Muscle of back (tissue), 13 donors: ENCODE data around the gene E2F1. TPM values are rescaled to one million over a fixed set of nuclear protein-coding genes. Genes with fewer than 3 reads are reported as not detected.

Experiments
- DNase-seq, 3 donors: peaks; one replicate each; pipeline versions ENCODE4 v3.0.0 to v3.0.0-alpha.2; 2013
- long read RNA-seq, 9 donors: transcript quantifications; one replicate each; lab custom pipeline, GENCODE V29; 2026
- polyA plus RNA-seq, 10 donors: library from polyadenylated mRNA; unstranded; fragments of 120-200 nt; gene quantifications; one replicate each; pipeline ENCODE4 v1.2.1, GENCODE V29; 2013; ENCODE audit not compliant: insufficient read length in 10 of 10

Gene E2F1
- polyA plus RNA-seq, result 10 to 100 TPM in 5 of 10 donors, 1 to 10 TPM in 5; 9.2 to 16.5 (median 10.6) TPM
- long read RNA-seq, donor 1, partial matches to known transcripts, result 0 of 1 reads
- long read RNA-seq, donor 1, other reads (novel, unspliced or antisense), result 0 of 1 reads
- long read RNA-seq, donor 2, partial matches to known transcripts, result 0 of 2 reads
- long read RNA-seq, donor 2, other reads (novel, unspliced or antisense), result 0 of 2 reads
- long read RNA-seq, donor 3, result 0 reads
- long read RNA-seq, donor 4, partial matches to known transcripts, result 0 of 3 reads
- long read RNA-seq, donor 4, other reads (novel, unspliced or antisense), result 0 of 3 reads
- long read RNA-seq, donor 5, partial matches to known transcripts, result 0 of 1 reads
- long read RNA-seq, donor 5, other reads (novel, unspliced or antisense), result 0 of 1 reads
- long read RNA-seq, donor 6, partial matches to known transcripts, result 0 of 2 reads
- long read RNA-seq, donor 6, other reads (novel, unspliced or antisense), result 0 of 2 reads
- long read RNA-seq, donor 7, partial matches to known transcripts, result 0 of 2 reads
- long read RNA-seq, donor 7, other reads (novel, unspliced or antisense), result 0 of 2 reads
- long read RNA-seq, donor 8, result 0 reads
- long read RNA-seq, donor 9, result 0 reads

- DNase-seq, result peak; percentile 95 to 98 (median 95)
Measured at GRCh38 chr20:33686100-33686983, at the start of gene E2F1. E2F1 (minus strand) TSS chr20:33686385; CDS start chr20:33686264, 121 bp downstream.

- peak; percentile 20 to 59 (median 41) for DNase-seq
Measured at GRCh38 chr20:33733654-33734576, 47.7 kb upstream of the E2F1 start.

GRCh38 chr20:33732166-33732970, 46.2 kb upstream of the E2F1 start:
- DNase-seq, result peak in 2 of 3 donors; percentile 91 to 94

- peak in 2 of 3 donors; percentile 90 to 94 for DNase-seq
Measured at GRCh38 chr20:33731693-33732165, 45.5 kb upstream of the E2F1 start, which contains the start of gene ZNF341. ZNF341 (plus strand) TSS chr20:33731996; CDS start chr20:33732022, 26 bp downstream.

GRCh38 chr20:33730946-33731692, 44.9 kb upstream of the E2F1 start:
- DNase-seq, result no peak

- no peak for DNase-seq
Measured at GRCh38 chr20:33729101-33729500, 42.9 kb upstream of the E2F1 start.

- DNase-seq, result no peak
Measured at GRCh38 chr20:33728463-33728862, 42.3 kb upstream of the E2F1 start.

- no peak for DNase-seq
Measured at GRCh38 chr20:33727806-33728205, 41.6 kb upstream of the E2F1 start.

- DNase-seq, result no peak
Measured at GRCh38 chr20:33727115-33727479, 40.9 kb upstream of the E2F1 start.

- no peak for DNase-seq
Measured at GRCh38 chr20:33725607-33726264, 39.6 kb upstream of the E2F1 start.

- DNase-seq, result no peak
Measured at GRCh38 chr20:33724439-33725094, 38.4 kb upstream of the E2F1 start.

GRCh38 chr20:33721391-33722140, 35.4 kb upstream of the E2F1 start:
- DNase-seq, result no peak

- DNase-seq, result peak; percentile 98 to 99 (median 98)
Measured at GRCh38 chr20:33719989-33720709, 34.0 kb upstream of the E2F1 start, which contains the start of gene PXMP4. PXMP4 (minus strand) TSS chr20:33720310; CDS start chr20:33720207, 103 bp downstream.

- peak in 1 of 3 donors; percentile 20 for DNase-seq
Measured at GRCh38 chr20:33719277-33719988, 33.2 kb upstream of the E2F1 start.

GRCh38 chr20:33716498-33716897, 30.3 kb upstream of the E2F1 start:
- DNase-seq, result no peak
